NCI-H2107 (cell line): ENCODE results near the gene EBF3.

Experiments
- DNase-seq: peaks from one replicate; lab custom pipeline; 2025; lab: John Stamatoyannopoulos, UW

The EBF3 gene

GRCh38 chr10:129959544-129960480 lies 4.3 kb downstream of the EBF3 start:
- DNase-seq, result no peak

GRCh38 chr10:129958629-129959543 lies 5.2 kb downstream of the EBF3 start:
- DNase-seq, result no peak

GRCh38 chr10:129958148-129958628 lies 5.9 kb downstream of the EBF3 start:
- DNase-seq, result no peak

GRCh38 chr10:129956876-129957673 lies 7.0 kb downstream of the EBF3 start:
- DNase-seq, result no peak

- no peak for DNase-seq
Measured at GRCh38 chr10:129956286-129956670, 7.8 kb downstream of the EBF3 start.

- DNase-seq, result no peak
Measured at GRCh38 chr10:129955601-129956285, 8.3 kb downstream of the EBF3 start.

GRCh38 chr10:129954492-129955315 lies 9.4 kb downstream of the EBF3 start:
- DNase-seq, result no peak

- no peak for DNase-seq
Measured at GRCh38 chr10:129953119-129954051, 10.7 kb downstream of the EBF3 start.

- no peak for DNase-seq
Measured at GRCh38 chr10:129952378-129953118, 11.5 kb downstream of the EBF3 start.

GRCh38 chr10:129951970-129952265 lies 12.2 kb downstream of the EBF3 start:
- no peak for DNase-seq

GRCh38 chr10:129951101-129951969 lies 12.7 kb downstream of the EBF3 start:
- no peak for DNase-seq

- no peak for DNase-seq
Measured at GRCh38 chr10:129950676-129951075, 13.4 kb downstream of the EBF3 start.

GRCh38 chr10:129949891-129950291 lies 14.2 kb downstream of the EBF3 start:
- DNase-seq, result no peak

- no peak for DNase-seq
Measured at GRCh38 chr10:129949411-129949810, 14.7 kb downstream of the EBF3 start.

- no peak for DNase-seq
Measured at GRCh38 chr10:129946859-129947258, 17.2 kb downstream of the EBF3 start.

- DNase-seq, result no peak
Measured at GRCh38 chr10:129945941-129946760, 17.9 kb downstream of the EBF3 start.

GRCh38 chr10:129945526-129945925 lies 18.5 kb downstream of the EBF3 start:
- DNase-seq, result no peak
